Caki2 (cell line): ENCODE results near the gene MYH11. TPM values are rescaled to one million over a fixed set of nuclear protein-coding genes. Genes with fewer than 3 reads are reported as not detected.
"Not testable (repeated sequence)": the region's sequence is repeated elsewhere in the genome, so short reads cannot be mapped to it uniquely, and the experiment has no call there.

ENCODE experiments used
- DNase-seq: peaks from one replicate; pipeline ENCODE4 v3.0.0-alpha.2; 2015; ENCODE audit warnings: low read depth
- in situ Hi-C: cut with HindIII; loops from 2 replicates; pipeline ENCODE4 v1.10.0; 2016; ENCODE audit warnings: low sequenced_read_pairs, low pct_unique_long_range_greater_than_20kb, mixed read lengths
- total RNA-seq: library from RNA; depleted of rRNA; stranded (reverse); fragments of >200 nt; shearing (Covaris generic); gene quantifications from 2 replicates; pipeline ENCODE4 v1.2.3, GENCODE V29; 2014; ENCODE audit warnings: low replicate concordance

Gene MYH11
- total RNA-seq, 1 experiment from 2014 or later, result not detected

DNA sequence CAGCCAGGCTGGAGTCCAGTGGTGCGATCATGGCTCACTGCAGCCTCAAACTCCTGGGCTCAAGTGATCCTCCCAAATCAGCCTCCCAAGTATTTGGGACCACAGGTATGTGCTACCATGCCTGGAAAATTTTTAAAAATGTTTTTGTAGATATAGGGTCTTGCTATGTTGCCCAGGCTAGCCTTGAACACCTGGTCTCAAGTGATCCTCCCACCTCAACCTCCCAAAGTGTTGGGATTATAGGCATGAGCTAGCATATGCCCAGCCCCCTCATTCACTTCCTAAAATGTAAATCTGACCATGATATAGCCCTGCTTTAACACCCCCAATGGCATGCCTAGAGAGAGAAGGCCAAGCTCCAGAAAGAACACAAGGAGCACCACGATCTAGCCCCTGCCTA lies 108.2 kb downstream of the MYH11 start:
- in situ Hi-C loops, result no loop called here
- no peak for DNase-seq

DNA sequence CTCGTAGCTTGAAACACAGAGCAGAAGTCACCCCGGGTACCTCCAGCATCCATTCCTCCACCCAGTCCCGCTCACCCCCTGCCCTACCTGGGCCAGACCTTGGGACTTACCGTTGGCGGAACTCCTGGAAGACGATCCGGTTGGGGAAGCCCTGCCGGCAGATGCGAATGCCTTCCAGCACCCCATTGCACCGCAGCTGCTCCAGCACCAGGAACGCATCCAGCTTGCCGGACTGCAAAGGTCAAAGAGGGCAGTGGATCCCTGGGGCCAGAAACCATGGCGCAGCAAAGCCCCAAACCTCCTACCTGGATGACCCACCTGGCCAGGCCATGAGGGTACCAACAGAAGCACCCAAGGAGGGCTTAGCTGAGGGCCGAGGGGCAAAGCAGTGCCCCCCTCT lies 108.9 kb downstream of the MYH11 start:
- DNase-seq, result no peak
- in situ Hi-C loops, result no loop called here

DNA sequence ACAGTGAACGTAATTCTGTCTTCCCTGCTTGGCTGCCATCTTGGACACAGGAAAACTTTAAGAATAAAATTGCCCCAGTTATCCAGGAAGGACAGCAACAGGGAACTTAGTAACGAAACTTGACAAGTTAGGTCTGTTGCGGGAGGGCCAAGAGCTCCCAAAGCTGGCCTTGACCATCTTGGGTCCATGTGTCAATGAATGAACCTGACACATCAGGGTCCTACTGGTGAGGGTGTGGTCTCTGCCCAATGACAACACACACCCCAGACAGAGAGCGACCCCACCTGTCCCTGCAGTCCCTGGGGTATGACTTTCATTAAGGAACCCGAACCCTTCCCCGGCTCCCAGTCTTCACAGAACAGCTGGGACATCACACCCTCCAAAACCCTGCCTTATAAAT lies 110.5 kb downstream of the MYH11 start:
- in situ Hi-C loops, result no loop called here
- DNase-seq, result no peak

DNA sequence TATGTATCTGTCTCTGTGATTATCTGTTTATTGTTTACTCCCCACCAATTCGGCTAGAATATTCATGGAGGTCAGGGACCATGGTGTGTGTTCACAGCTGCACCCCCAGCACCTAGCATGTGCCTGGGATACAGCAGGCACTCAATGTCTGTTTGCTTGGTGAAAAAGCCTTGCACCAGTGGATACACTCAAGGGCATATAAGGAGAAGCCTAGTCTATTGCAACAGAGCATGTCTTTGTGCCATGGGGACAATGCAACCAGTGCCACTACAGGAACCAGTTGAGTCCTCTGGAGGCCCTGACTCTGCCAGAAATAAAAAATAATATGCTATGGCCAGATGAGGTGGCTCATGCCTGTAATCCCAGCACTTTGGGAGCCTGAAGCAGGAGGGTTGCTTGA lies 113.2 kb downstream of the MYH11 start:
- DNase-seq, result no peak

DNA sequence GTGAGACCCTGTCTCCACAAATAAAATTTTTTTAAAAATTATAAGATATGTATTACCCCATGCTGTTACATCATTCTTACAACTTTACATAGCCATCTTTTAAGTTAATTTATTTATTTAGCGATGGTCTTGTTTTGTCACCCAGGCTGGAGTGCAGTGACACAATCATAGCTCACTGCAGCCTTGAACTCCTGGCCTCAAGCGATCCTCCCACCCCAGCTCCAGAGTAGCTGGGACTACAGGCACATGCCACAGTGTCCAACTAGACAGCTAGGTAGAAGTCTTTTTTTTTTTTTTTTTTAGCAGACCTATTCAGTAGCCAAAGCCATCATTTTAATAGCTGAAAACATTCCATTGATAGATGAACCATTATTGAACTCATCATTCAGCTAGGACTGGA lies 114.1 kb downstream of the MYH11 start:
- DNase-seq, result no peak
- in situ Hi-C loops, result no loop called here

More for the DNA sequence above, 113.2 kb downstream of the MYH11 start:
- in situ Hi-C loops, result no loop called here

DNA sequence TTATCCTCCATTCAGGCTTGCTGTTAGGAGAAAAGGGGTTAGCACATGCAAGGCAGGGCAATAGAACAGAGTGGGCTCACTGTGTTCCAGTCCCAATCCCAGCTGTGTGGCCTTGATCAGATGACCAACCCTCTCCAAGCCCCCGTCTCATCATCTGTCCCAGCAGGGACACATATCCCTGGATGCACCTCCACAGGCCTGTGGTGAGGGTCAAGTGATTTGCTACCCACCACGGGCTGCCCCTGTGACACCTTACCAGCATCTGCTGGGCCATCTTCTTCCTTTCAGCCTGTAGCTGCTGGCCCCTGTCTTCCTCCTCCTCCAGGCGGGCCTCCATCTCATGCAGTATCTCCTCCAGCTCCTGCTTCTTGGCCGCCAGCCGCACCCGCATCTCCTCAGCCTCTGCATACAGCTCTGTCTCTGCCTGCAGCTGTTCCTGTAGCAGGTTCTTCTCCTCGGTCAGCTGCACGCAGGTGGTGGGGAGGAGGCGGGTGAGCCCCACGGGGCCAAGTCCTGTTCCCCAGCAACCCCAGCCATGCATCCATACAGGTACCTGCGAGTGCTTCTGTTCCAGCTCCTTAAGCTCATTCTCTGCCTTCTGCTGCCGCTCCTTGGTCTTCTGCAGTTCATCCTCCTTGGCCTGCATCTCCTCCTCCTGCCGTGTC lies 115.5 kb downstream of the MYH11 start:
- in situ Hi-C loops, result no loop called here
- no peak for DNase-seq

DNA sequence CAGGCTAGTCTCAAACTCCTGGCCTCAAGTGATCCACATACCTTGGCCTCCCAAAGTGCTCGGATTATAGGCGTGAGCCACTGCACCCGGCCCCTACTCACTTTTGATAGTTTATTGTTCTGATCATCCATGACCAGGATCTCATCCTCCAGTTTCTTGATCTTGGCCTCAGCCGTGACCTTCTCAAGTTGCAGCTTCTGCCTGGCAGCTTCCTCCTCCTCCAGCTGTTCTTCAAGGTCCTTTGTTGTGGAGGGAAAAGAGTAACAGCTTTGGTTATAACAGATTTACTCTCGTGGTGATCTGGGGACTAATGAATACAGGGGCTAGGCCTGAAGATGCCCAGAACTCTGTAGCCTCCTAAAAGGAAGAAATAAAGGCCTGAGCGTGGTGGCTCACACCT lies 116.9 kb downstream of the MYH11 start:
- in situ Hi-C loops, result no loop called here
- DNase-seq, result no peak

DNA sequence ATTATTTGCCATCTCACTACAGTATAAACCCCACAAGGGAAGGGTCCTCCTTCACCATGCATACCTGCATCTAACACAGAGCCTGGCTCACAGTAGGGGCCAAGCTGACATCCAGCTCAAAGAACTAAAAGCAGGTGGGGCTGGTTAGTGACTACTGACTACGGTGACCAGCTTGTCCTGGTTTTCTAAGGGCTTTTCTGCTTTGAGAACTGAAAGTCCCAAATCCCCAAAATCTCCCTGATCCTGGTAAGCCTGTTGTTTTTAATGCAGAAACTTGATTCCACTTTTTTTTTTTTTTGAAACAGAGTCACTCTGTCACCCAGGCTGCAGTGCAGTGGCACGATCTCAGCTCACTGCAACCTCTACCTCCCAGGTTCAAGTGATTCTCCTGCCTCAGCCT lies 117.4 kb downstream of the MYH11 start:
- in situ Hi-C loops, result no loop called here
- DNase-seq, result no peak

DNA sequence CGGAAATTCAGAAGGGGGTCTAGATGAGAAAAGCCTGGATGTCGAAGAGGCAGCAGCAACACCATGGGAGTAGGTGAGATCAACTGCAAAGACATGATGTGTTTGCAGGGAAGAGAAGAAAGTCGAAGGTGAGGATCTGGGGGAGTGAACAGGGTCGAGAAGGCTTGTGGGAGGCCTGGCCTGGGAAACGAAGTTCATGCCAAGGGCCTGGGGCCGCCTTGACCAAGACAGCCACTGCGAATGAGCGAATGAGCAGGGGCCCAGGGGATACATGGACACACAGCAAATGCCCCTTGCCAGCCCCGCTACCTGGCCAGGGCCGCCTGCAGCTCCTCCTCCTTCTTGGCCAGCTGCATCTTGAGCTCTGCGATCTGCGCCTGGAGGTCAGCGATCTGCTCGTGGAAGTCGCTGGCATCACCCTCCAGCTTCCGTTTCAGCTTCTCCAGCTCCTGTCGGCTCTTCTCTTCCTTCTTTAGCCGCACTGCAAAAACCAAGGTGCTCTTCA lies 119.6 kb downstream of the MYH11 start:
- DNase-seq, result no peak
- in situ Hi-C loops, result no loop called here

DNA sequence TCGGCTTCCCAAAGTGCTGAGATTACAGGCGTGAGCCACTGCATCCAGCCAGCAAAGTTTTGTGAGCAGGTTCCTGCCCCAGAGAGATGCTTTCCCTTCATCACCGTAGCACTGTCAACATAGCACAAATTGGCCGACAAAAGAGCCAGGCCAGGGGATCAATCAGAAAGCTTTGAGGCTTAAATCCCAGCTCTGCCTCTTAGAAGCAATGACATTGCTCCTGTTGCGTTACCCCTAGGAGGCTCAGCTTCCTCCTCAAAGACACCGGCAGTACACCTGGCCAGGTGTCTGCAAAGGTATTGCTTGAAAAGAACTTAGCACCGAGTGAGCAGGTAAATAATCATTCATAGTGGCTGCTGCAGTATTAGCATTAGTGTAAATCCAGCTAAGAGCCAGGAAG lies 120.3 kb downstream of the MYH11 start:
- no peak for DNase-seq
- in situ Hi-C loops, result no loop called here

DNA sequence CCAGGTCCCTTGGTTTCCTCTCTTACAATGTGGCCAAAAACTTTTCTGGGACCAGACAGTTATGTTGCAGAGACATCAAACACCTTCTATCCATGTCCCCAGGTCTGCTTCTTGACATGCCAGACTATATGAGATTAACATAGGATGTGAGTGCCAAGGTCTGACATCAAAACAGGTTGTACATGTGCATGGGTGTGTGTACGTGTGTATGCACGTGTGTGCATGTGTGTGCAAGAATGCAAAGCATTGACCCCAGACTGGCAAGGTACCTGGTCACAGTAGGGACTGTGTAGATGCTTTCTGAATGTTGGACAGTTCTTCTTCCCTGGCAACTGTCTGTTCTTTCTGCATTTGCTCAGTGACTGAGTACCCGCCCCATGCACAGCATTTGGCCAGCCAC lies 121.2 kb downstream of the MYH11 start:
- in situ Hi-C loops, result no loop called here
- no peak for DNase-seq

DNA sequence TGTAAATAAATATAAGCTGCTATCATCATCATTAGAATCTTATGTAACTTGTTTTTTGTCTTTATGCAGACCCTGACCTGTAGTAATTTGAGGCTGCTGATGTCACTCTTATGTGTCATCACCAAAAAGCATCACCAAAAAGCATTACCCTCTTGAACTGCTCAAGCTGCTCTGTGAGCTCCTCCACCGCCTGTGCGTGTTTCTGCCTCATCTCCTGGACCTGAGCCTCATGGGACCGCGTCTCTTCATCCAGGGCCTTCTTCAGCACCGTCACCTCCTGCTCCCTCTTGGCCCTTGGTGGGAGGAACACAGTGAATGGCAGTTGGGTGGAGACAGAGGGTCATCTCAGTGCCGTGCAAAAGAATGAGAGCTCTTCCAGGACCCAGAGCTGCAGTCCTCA lies 124.4 kb downstream of the MYH11 start:
- in situ Hi-C loops, result no loop called here
- no peak for DNase-seq

DNA sequence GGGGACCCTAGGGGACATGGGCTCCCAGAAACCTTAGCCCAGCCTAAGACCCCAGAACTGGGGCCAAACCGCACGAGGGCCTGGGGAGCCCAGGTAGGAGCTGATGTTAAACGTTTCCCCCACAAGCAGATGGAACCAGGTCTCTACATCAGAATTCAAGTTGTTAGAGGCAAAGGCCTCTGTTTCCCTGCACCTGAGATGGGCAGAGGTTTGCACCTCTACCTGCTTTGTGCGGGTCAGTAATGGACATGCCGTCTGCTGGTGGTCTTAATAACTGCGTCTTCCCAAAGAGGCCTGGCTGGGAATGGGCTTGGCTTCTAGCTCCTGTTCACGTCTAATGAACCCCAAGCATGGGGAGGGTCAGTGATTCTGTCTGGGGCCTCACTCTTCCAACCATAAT lies 127.7 kb downstream of the MYH11 start:
- in situ Hi-C loops, result no loop called here
- DNase-seq, result no peak

DNA sequence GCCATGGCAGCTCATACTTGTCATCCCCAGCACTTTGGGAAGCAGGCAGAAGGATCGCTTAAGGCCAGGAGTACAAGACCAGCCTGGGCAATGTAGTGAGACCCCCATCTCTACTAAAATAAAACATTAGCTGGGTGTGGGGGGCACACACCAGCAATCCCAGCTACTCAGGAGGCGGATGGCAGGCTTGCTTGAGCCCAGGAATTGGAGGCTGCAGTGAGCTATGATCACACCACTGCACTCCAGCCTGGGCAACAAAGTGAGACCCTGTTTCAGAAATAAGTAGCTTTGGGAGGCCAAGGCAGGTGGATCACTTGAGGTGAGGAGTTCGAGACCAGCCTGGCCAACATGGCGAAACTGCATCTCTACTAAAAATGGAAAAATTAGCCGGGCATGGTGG lies 129.1 kb downstream of the MYH11 start:
- DNase-seq, result not testable (repeated sequence)

DNA sequence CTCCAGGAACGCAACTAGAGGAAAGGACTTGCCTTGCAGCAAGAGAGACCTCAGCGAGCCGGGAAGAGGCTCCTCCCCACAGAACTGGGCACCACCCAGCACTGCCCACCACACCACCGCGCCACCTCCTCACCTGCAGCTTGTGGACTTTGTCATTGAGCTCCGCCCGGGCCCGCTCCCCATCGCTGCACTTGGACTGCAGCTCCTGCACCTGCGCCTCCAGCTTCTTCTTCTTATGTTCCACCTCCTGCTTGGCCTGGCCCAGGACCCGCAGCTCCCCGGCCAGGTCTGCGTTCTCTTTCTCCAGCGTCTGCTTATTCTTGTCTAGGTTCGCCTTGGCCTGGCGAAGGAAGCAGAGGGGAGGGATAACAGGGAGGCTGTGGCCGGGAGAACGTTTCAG lies 130.1 kb downstream of the MYH11 start:
- DNase-seq, result no peak
- in situ Hi-C loops, result no loop called here

More for the DNA sequence above, 129.1 kb downstream of the MYH11 start:
- in situ Hi-C loops, result not testable (repeated sequence)

DNA sequence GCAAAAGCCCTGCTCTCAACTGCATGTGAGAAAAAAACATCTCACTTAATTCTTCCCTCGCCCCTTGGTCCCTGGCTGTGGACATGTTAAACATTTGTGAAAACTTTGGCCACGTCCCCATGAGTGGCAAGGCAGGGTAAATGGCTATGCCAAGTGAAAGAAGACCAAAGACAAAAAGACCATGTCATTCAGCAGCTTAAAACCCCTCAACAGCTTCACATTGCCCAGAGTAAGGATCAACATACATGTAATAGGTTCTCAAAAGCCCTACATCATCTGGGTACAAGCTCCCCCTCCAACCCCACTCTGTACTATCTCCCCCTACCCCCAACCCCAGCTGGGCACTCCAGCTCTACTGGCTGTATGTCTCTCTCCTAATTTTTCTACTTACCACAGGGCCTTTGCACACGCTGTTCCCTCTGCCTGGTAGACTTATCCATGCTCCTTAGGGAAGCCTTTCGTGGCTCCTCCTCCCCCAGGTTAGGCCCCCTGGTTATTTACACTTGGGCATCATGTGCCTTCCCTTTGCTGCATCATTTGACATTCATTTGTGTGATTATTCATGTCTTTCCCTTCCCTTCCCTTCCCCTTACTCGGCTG lies 131.1 kb downstream of the MYH11 start:
- in situ Hi-C loops, result no loop called here
- no peak for DNase-seq

DNA sequence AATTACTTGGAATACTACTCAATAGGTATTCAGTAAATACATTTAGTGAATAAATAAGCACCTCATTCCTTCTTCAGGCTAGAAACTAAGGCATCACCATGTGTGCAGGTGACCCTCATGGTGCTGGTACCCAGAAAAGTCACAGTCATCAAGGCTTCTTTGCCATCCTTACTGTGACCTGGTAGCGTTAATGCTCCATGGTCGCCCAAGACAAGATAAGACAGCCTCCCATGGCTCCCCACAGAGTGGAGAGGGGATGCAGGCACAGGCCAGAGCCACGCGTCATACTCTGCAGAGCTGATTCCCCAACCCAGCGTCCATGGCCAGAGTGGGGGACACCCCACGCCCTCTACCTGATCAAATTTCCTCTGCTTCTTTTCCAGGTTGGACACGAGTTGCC lies 133.0 kb downstream of the MYH11 start:
- DNase-seq, result no peak
- in situ Hi-C loops, result no loop called here

DNA sequence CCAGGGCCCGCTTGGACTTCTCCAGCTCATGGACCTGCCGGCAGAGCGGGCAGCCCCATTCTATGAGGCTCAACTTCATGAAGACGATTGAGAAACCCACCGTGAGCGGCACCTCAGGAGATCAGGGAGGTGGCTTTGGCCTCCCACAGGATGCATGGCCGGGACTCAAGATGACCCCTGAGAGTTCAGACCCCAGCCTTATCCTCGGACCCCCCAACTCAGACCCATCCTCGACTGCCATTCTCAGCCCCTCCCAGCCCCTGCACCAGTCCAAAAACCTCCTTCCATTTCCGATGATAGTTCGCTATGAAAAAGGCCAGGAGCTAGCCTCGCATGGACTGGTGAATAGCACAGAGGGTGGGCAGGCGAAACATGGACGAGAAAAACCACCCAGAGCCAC lies 135.8 kb downstream of the MYH11 start:
- DNase-seq, result no peak
- in situ Hi-C loops, result no loop called here

DNA sequence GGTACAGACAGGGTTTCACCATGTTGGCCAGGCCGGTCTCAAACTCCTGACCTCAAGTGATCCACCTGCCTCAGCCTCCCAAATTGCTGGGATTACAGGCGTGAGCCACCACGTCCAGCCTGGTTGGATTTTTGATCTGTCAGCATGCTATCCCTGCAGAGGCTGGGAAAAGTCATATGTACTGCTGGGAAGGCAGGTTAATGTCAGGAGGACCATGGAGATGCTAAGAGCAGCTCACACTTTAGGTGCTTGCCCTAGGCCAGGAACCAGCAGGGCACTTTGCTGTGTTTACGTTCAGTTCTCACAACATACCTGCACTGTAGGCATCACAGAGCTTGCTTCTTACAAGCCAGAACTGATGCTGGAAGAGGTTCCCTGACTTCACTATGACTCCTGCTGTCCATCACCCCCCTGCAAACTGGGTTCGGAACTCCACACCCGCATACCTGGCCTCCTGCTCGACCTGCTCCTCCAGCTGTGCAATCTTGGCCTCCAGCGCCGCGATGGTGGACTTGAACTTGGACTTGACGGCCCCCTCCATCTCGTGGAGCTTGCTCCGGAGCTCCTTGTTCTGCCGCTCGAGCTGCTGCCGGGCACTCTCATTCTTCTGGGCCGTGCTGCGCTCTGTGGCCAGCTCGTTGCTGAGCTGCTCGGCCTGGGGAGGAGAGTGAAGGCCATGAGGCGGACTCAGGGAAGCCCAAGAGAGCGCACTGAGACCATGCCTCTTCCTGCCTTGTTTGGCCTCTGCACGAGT lies 140.0 kb downstream of the MYH11 start:
- no peak for DNase-seq
- in situ Hi-C loops, result no loop called here
